ENCODE results near the gene NKD2. TPM values are rescaled to one million over a fixed set of nuclear protein-coding genes. Genes with fewer than 3 reads are reported as not detected.

Gene NKD2
- total and polyA plus RNA-seq, 2 of the 4 experiments (the other 2 are of a cell fraction): not detected

Small RNA genes lying within 50 kb of the gene (microRNA-seq; reads per million reads assigned to microRNA genes)
- gene MIR4635 (ENCODE audit: insufficient read depth in 1 of 2, insufficient read length in 1 of 2, unreplicated experiment in 1 of 2): 0 reads per million in 2 experiments

Small RNA genes lying within 50 kb of the gene (small RNA-seq; reads per million reads assigned to genes)
- 0 to 0.16 (median 0) reads per million in 5 experiments for gene MIR4635

Other genes with a start within 250 kb of the NKD2 start
- gene ZDHHC11B, start 224.1 kb upstream of the NKD2 start, total RNA-seq (2012; rRNA removed): not detected in 2 replicates
- 0.12 TPM in 1 of 2 replicates, not detected in the other for gene ZDHHC11B, start 224.1 kb upstream of the NKD2 start, polyA plus RNA-seq (2012; rRNA removed)
- gene ZDHHC11, start 157.8 kb upstream of the NKD2 start, total RNA-seq (2012; rRNA removed): 0.28 and 0.36 TPM in 2 replicates
- gene ZDHHC11, start 157.8 kb upstream of the NKD2 start, polyA plus RNA-seq (2012; rRNA removed): 1.6 and 1.7 TPM in 2 replicates
- 40.0 and 43.4 TPM in 2 replicates for gene BRD9, start 116.0 kb upstream of the NKD2 start, total RNA-seq (2012; rRNA removed)
- gene BRD9, start 116.0 kb upstream of the NKD2 start, polyA plus RNA-seq (2012; rRNA removed): 19.1 and 22.0 TPM in 2 replicates
- 27.2 and 35.5 TPM in 2 replicates for gene TRIP13, start 115.9 kb upstream of the NKD2 start, total RNA-seq (2012; rRNA removed)
- 16.3 and 17.1 TPM in 2 replicates for gene TRIP13, start 115.9 kb upstream of the NKD2 start, polyA plus RNA-seq (2012; rRNA removed)
- 3.0 and 3.3 TPM in 2 replicates for gene SLC12A7, start 103.3 kb downstream of the NKD2 start, total RNA-seq (2012; rRNA removed)
- gene SLC12A7, start 103.3 kb downstream of the NKD2 start, polyA plus RNA-seq (2012; rRNA removed): 6.1 and 7.5 TPM in 2 replicates
- not detected in 2 replicates for gene SLC6A19, start 192.8 kb downstream of the NKD2 start, total RNA-seq (2012; rRNA removed)
- not detected in 2 replicates for gene SLC6A19, start 192.8 kb downstream of the NKD2 start, polyA plus RNA-seq (2012; rRNA removed)
- not detected in 2 replicates for gene SLC6A18, start 216.6 kb downstream of the NKD2 start, total RNA-seq (2012; rRNA removed)
- not detected in 2 replicates for gene SLC6A18, start 216.6 kb downstream of the NKD2 start, polyA plus RNA-seq (2012; rRNA removed)

Measured in IMR-90 (cell line).